Loucy (cell line): ENCODE data around the gene MS4A18.

ENCODE experiments used
- EZH2phosphoT487 ChIP-seq: fragments of 200-600 bp; IDR thresholded peaks from 2 replicates; pipeline ENCODE4 v1.6.1; 2018; ENCODE audit warnings: antibody characterized with exemption, mild to moderate bottlenecking, moderate library complexity, borderline replicate concordance
- TF ChIP-seq, protein P1 (sequence below): fragments of 200-600 bp; sonication (generic); conservative IDR thresholded peaks from 2 replicates; pipeline ENCODE4 v1.5.1; 2014; ENCODE audit warnings: mild to moderate bottlenecking, antibody characterized with exemption, low read length

DNA sequence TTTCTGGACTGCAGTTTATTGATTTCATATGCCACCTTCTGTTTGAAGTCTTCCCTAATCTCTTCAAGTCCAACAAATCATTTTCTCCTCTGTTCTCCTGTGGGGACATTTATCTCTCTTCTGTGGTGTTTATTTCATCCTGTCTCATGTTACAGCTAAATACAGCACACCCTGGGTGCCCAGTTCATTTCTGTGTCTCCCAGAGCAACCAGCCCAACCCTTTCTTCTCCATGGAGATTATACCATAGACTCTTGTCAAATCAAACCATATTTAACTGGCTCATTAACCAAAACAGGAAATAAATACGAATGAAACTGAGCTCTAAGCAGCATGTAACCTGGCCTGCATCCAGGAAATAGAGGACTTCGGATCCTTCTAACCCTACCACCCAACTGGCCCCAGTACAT, 25.2 kb upstream of the MS4A18 start, which contains the start of gene MS4A8:
- TF ChIP-seq, protein P1, sequence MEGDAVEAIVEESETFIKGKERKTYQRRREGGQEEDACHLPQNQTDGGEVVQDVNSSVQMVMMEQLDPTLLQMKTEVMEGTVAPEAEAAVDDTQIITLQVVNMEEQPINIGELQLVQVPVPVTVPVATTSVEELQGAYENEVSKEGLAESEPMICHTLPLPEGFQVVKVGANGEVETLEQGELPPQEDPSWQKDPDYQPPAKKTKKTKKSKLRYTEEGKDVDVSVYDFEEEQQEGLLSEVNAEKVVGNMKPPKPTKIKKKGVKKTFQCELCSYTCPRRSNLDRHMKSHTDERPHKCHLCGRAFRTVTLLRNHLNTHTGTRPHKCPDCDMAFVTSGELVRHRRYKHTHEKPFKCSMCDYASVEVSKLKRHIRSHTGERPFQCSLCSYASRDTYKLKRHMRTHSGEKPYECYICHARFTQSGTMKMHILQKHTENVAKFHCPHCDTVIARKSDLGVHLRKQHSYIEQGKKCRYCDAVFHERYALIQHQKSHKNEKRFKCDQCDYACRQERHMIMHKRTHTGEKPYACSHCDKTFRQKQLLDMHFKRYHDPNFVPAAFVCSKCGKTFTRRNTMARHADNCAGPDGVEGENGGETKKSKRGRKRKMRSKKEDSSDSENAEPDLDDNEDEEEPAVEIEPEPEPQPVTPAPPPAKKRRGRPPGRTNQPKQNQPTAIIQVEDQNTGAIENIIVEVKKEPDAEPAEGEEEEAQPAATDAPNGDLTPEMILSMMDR, result no peak
- no peak for TF ChIP-seq EZH2phosphoT487
